Astrocyte of the hippocampus (primary cell): ENCODE results near the gene TEX13A.
"Not testable (repeated sequence)": the region's sequence is repeated elsewhere in the genome, so short reads cannot be mapped to it uniquely, and the experiment has no call there.

ENCODE experiments used
- DNase-seq: peaks from one replicate; pipeline ENCODE4 v3.0.0; 2011; ENCODE audit warnings: low read depth, low spot score

Gene TEX13A, protein sequence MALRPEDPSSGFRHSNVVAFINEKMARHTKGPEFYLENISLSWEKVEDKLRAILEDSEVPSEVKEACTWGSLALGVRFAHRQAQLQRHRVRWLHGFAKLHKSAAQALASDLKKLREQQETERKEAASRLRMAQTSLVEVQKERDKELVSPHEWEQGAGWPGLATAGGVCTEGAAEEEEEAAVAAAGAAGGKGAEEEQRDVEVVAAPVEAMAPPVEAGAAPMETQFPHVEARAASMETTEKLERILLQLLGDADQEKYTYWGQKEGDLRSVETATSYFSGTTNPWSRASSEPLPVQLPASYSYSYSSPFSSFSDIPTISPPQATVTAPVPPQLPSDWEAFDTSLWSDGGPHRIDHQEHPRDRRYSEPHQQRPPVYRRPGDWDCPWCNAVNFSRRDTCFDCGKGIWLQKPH

DNA sequence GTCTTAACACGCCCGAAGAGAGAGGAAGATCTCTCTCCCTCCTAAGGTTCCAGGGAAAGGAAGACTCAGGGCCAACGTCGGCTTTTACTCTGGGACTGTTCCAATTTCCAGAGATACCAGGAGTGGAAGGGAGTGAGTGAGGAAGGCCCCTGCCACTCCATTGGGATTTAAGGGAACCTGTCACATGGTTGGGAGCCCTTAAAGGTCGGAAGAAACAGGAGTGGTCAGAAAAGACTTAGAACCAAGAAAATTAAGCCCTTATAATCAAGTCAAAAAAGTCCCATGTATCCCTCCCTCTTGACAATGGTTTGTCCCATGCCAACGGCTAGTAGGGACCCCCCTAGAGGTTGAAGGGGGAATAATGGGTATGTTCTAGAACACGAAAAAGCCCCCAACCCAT is at the start of gene TEX13A:
TSS of gene TEX13A (minus strand) at position 59 of the 400 bp plus-strand sequence. CDS start 297 bp downstream, outside the sequence.
- no peak for DNase-seq

DNA sequence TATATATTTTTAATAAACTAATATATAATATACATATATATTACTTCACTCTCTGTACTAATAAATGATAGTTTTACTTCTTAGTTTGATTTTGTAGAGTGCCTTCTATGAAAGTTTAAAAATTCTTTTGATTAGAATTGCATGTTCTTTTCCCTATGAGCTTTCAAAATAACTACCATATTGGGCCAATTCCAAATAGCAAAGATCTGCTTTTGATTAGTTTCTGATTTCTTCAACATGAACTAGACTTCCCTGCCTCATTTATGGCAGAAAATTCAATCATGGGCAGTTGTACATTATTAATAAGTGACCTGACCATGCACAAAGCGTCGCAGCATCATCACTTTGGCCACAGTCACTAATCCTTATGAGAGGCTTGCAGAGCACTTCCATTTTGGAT is 48.9 kb upstream of the TEX13A start:
- no peak for DNase-seq

DNA sequence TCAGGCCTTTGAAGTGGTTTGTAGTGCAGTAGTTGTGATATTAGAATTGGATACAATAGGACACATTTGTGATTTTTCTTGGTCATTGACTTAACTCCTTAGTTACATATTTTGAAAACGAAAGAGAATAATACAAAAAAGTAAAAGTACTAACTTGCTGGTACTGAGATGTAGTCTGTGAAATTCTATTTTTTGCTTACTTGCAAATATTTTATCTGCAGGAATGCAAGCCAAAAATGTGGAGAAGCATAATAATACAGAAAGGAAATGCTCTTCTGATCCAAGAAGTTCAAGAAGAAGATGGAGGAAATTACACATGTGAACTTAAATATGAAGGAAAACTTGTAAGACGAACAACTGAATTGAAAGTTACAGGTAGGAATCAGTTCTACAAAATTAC is 46.7 kb upstream of the TEX13A start:
- DNase-seq: no peak

DNA sequence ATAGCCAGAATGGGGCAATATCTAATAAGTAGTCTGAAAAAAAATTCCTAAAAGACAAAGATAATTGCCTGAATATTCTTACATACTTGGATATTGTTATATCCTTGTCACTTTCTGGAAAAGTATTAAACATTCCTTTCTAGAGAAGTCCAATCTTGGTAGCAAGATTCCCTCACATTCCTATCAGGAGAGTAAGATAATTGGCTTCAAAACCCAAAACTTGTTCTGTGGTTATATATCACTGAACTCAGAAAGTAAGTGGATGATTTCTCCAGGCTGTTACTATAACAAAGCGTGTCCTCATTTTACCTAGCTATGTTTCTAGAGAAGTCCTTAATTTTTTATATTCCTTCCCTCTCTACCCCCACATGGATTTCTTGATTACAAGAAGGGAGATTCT is 46.0 kb upstream of the TEX13A start:
- no peak for DNase-seq

DNA sequence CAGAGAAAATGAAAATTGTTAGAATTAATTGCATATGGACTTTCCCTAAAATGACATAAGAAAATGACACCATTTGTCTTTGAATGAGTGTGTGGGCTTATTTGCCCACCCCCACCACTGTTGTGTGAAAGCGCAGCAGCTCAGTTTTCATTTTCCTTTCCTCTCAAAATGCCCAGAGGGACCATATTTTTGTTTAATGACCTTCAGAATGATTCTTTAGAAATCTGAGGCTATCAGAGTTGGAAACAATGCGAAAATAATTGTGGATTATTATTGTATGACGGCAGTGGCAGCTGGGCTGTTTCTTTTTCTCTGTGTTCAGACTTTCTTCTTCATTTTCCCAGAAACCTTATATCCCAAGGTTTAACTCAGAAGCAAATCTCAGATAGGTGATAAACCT is 44.6 kb upstream of the TEX13A start:
- DNase-seq: no peak

DNA sequence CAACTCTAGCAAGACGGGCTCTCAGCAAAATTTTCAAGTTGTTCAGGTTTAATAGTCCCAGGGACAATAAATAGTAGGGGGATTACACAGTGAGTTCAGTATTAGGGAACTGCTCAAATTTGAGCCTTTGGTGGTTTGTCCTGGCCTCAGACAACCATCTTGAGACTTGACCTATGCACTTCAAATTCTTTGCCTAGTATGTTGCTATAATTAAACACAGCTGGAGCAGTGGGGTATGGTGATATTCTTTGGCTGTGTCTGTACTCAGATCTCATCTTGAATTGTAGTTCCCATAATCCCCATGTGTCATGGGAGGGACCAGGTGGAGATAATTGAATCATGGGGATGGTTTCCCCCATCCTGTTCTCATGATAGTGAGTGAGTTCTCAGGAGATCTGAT is 43.3 kb upstream of the TEX13A start:
- no peak for DNase-seq

DNA sequence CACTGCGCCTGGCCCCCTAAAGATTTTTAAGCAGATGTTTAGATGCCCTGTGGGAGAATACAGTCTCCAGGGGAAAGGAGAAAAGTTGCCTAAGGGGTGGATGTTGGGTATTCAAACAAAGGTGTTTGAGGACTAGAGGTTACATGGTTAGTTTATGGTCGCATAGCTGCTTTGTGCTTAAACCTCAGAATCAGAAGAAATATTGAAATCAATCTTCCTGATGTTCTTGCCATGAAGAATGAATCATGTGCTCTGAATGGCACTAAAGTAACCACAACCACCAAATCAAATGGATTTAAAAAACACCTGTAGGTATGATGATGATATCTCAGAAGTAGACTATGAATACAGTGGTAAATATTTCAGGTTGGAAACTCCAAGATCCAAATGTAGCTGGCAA is 42.7 kb upstream of the TEX13A start:
- no peak for DNase-seq

DNA sequence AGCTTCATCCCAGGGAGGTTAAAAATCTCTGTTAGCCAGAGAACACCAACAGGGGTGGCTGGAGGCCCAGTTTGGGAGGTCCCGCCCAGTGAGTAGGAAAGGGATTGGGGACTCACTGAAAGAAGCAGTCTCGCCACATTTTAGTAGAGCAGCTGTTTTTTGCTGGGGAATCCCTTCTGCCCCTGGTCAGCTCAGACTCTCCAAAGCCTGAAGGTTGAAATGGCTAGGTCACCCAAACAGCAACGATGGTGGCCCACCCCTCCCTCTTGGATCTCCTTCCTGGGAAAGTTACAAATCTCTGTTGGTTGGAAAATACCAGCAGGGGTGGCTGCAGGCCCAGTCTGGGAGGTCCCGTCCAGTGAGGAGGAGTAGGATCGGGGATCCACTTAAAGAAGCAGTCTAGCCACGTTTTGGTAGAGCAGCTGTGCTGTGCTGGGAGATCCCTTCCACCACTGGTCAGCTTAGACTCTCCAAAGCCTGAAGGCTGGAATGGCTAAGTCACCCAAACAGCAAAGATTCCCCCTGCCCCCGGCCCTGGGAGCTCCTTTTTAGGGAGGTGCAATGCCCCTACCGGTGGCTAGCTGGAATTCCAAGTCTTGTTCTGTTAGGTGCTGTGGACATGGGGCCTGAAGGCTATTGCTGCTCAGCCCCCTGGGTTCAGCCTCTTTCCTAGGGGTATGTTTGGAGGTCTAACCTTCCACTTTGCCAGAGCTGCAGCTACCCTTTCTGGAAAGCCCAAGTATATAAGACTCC is 40.0 kb upstream of the TEX13A start:
- no peak for DNase-seq

DNA sequence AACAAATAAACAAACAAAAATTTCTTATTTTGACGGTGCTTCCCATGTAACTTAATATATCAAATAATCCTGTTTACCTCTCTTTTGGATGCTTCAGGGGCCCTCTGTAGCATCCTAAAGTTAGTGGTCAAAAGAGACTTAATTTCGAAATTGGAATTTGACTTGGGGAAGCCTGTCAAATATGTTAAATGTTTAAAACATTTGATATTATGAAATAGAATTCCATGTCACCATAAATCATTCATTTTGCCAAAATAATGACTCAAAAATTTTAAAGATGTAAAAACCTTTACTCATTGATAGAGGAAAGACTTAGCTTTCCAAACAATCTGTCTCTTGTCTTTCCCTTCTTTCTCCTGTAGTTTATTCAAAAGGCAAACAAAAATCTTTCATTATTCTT is 20.6 kb upstream of the TEX13A start:
- no peak for DNase-seq

DNA sequence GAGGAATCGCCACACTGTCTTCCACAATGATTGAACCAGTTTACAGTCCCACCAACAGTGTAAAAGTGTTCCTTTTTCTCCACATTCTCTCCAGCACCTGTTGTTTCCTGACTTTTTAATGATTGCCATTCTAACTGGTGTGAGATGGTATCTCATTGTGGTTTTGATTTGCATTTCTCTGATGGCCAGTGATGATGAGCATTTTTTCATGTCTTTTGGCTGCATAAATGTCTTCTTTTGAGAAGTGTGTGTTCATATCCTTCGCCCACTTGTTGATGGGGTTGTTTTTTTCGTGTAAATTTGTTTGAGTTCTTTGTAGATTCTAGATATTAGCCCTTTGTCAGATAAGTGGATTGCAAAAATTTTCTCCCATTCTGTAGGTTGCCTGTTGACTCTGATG is 16.9 kb upstream of the TEX13A start:
- not testable (repeated sequence) for DNase-seq

DNA sequence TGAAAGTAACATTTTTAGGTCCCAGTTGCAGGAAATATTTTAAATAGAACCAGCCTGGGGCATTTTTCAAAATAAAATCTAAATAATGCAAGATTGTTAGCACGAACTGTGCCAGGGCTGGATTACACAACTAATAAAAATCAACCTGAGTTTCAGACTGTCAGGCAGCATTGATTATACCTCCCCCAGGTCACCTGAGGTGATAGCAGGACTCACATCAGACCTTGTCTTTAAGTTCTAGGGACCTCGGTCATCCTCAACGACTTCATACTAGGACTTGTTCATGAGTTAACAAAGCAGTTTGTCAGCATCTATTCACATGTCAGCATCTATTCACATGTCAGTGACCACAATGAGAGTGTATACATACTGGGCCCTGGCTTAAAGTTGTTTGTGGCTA is 8.7 kb upstream of the TEX13A start:
- no peak for DNase-seq

DNA sequence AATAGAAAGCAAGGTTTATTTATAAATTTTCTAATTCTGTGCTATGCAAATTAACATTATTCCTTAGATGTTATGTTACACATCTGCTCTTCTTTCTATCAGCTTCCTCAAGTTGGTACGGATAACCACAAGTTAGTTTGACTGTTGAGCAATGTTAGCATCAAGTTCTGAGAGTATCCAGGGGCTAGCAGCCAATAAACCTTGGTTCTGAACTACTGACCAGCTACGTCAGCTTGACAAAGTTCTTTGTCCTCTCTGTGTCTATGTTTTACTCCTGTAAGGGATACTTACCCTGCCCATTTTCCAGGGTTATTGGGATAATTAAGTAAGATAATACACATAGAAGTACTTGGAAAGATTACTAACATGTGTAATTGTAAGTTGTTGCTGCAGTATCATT is 8.1 kb upstream of the TEX13A start:
- DNase-seq: no peak

DNA sequence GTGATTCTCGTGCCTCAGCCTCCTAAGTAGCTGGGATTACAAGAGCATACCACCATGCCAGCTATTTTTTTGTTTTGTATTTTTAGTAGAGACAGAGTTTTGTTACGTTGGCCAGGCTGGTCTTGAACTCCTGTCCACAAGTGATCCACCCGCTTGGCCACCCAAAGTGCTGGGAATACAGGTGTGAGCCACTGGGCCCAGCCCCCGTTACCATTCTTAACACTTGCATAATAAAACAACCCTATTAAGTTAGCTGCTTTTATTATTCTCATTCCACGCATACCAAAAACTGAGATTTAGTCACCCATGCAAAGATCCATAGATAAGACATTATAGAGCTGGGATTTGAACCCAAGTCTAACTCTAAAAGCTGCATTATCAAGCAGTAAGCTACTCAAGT is 6.0 kb upstream of the TEX13A start:
- DNase-seq: no peak

DNA sequence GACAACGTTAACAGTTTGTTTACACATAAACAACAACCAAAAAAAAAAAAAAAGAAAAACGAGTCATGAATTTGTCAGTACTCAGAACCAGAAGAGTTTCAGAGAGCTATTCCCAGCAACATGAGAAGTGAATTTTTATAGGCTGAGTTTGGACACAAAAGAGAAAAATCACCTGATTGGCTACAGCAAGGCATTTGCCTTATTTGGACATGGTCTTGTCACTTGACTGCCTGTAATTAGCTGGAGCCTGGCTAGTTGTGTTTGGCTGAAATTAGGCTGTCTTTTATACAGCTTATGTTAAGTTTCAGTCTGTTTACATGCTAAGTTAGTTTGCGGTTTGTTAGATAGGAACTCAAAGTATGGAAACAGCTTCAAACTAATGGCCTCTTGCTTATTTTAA is 880 bp upstream of the TEX13A start:
- no peak for DNase-seq

DNA sequence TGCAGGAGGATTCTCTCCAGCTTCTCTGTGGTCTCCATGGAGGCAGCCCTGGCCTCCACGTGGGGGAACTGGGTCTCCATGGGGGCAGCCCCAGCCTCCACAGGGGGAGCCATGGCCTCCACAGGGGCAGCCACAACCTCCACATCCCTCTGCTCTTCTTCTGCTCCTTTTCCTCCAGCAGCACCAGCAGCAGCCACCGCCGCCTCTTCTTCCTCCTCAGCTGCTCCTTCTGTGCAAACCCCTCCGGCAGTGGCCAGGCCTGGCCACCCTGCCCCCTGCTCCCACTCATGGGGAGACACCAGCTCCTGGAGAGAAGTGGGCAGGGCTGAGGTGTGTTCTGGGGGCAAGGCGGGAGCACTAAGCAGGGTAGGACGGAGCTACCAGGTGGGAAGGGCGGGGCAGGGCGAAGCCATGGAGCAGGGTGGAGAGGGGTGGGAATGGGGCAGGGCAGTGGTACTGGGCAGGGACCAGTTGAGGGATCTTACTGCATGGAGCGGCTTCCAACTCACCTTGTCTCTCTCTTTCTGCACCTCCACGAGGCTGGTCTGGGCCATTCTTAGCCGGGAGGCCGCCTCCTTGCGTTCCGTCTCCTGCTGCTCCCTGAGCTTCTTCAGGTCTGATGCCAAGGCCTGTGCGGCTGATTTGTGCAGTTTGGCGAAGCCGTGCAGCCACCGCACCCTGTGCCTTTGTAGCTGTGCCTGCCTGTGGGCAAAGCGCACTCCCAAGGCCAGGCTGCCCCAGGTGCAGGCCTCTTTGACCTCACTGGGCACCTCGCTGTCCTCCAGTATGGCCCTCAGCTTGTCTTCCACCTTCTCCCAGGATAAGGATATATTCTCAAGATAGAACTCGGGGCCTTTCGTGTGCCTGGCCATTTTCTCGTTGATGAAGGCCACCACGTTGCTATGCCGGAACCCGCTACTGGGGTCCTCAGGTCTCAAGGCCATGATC is 766 bp downstream of the TEX13A start:
- DNase-seq: no peak

DNA sequence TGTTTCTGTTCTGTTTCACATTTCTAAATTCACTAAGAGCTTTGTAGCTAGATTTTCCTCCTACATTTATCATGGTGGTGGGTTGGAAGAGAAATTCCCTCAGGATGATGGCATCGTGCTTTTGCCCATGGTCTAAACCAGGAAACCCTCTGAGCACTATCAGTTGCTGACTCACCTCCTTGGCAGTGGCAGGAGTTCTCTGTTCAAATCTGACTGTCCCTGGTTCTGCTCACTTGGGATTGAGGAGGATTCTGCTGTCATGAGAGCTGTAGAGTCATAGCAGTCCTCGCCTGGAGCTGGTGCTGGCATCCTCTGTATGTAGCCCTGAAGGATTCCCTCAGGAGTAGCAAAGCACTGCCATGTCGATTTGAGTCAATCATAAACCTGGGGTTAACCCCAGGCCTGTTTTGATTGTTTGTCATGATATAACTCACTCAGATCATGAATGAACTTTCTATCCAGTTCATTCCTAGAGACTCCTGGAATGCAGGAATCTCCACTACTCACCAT is 9.4 kb downstream of the TEX13A start:
- no peak for DNase-seq

DNA sequence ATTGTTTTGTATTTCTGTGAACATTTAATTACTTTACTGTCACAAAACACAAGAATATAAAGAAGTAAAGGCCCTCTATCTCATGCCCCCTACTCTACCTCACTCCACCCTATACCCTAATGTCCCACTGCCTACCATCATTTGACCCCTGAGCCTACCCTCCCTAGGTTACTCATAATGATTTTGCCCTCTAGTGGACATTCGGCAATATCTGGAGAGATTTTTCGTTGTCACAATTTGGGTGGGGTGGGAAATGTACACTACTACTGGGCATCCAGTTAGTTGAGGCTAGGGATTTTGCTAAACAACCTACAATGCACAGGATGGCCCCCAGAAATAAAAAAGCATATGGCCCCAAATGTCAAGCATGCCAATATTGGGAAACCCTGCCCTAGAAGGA is 10.2 kb downstream of the TEX13A start:
- no peak for DNase-seq

DNA sequence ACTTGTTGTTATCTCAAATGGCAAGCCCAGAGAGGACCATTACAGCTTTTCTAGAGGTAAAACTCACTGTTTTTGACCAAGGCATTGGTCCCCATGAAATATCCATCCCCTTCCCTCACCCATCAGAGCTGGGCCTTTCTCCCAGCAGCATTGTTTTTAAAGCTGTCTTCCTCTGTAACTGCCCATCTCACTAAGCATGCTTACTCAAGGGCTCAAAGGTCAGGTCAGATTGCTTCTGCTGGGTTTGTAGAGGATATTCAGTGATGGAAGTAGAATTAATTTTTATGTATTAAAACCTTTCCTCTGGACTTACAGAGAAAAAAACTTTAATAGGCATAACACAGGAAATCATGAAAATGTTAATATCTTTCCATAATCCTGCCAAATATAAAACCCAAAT is 11.1 kb downstream of the TEX13A start:
- no peak for DNase-seq

DNA sequence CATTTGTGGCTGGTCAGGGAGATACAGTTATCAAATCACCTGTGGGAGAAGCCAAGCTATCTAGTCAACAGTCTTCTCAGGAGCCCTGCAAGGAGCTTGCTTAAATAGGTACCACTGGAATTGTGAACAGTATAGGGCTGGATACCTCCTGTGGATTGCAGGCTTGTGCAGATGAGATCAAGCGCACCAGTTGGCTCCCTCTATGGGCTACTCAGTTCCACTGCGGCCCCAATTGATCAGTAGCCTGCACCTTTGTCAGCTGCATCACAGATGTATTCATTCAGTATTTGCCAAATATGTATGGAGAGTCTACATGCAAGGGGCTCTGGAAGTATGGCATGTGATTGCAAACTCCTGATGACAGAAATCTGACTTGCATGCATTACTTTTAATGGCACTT is 28.6 kb downstream of the TEX13A start:
- peak; percentile 16 for DNase-seq

DNA sequence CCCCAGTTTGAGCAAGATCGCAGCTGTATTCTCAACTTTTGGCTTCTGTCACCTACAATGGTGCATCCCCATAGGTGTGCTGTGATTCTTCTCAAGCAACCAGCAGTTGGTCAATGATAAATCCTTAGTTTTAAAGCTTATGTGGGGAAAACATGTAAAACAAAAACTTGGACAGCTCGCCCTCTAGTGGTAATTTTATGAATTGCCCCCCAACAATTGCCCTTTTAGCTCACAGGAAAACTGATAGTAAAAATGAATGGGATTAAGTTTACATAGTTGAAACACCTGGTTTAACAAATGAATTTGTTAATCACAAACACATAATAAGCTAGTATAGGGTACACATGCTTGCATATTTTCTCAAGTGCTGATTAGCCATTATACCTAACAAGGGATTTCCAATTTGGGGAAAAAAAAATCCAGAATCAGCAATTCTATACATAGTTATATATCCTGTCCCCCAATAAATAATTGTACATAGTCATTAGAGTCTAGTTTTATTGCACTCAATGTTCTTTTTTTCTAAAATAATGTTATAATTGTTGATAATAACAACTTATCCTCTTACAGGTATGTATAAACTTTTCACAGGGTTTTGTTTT is 30.1 kb downstream of the TEX13A start:
- DNase-seq: peak; percentile 46

DNA sequence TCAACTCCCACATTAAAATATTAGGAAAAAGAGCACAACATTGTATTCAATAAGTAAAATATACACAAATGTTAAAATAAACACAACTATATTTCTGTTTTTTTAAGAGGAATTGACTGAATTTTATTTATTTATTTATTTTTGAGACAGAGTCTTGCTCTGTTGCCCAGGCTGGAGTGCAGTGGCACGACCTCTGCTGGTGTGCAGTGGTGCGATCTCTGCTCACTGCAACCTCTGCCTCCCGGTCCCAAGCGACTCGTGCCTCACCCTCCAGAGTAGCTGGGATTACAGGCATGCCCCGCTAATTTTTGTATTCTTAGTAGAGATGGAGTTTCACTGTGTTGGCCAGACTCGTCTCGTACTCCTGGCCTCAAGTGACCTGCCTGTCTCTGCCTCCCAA is 31.4 kb downstream of the TEX13A start:
- no peak for DNase-seq
